ENCODE results near the gene AKAP1. TPM values are rescaled to one million over a fixed set of nuclear protein-coding genes. Genes with fewer than 3 reads are reported as not detected.

Gene AKAP1
- total and polyA plus RNA-seq, 8 donors, result 6.6 to 348 (median 59.4) TPM

GRCh38 chr17:57040571-57040970 is 44.5 kb upstream of the AKAP1 start:
- no peaks in the 10 kb centered on the region for H3K36me3 ChIP-seq
- 46 to 58% (median 52%) methylated on average over 2 of the region's 2 CpGs for WGBS, 5 donors
- H3K4me1 ChIP-seq, result peaks cover 8 to 32% (median 22%) of the 10 kb centered on the region in 4 donors
- peaks cover 0 to 24% (median 8%) of the 10 kb centered on the region in 3 donors for H3K27me3 ChIP-seq
- H3K27ac ChIP-seq, result no peak overlapping the region
- DNase-seq, result no peak
- TF ChIP-seq EP300 (IDR thresholded peaks at IDR 0.05) (no peak), POLR2A (IDR thresholded peaks at IDR 0.05) (no peak), CTCF (IDR thresholded peaks at IDR 0.05) (no peak), POLR2AphosphoS5 (IDR thresholded peaks at IDR 0.05) (no peak)
- H3K9me3 ChIP-seq, result no peaks in the 10 kb centered on the region
- H3K4me3 ChIP-seq, result no peak overlapping the region
- intact Hi-C loops (cut with DNase I; ENCODE audit: low total_unique reads), result no loop called here

GRCh38 chr17:57043276-57043675 is 41.8 kb upstream of the AKAP1 start:
- Histone ChIP-seq H3K4me3 (no peak overlapping the region), H3K27me3 (peaks cover 0 to 45% (median 20%) of the 10 kb centered on the region in 3 donors), H3K36me3 (no peaks in the 10 kb centered on the region), H3K9me3 (no peaks in the 10 kb centered on the region), H3K4me1 (peaks cover 15 to 20% (median 18%) of the 10 kb centered on the region in 4 donors), H3K27ac (no peak overlapping the region)
- WGBS, 5 donors, result 68 to 87% (median 73%) methylated on average over 4 of the region's 4 CpGs
- peak in 1 of 2 donors; percentile 40 for DNase-seq
- intact Hi-C loops (cut with DNase I; ENCODE audit: low total_unique reads), result no loop called here
- TF ChIP-seq EP300 (IDR thresholded peaks at IDR 0.05) (no peak), CTCF (IDR thresholded peaks at IDR 0.05) (no peak), POLR2A (IDR thresholded peaks at IDR 0.05) (no peak), POLR2AphosphoS5 (IDR thresholded peaks at IDR 0.05) (no peak)

- H3K27me3 ChIP-seq, result peaks cover 0 to 45% (median 20%) of the 10 kb centered on the region in 3 donors
Observed at GRCh38 chr17:57044976-57045867, 39.8 kb upstream of the AKAP1 start.

More at GRCh38 chr17:57044976-57045867, 39.8 kb upstream of the AKAP1 start:
- Histone ChIP-seq H3K9me3 (no peaks in the 10 kb centered on the region), H3K4me1 (peaks cover 15 to 20% (median 18%) of the 10 kb centered on the region in 4 donors), H3K4me3 (peak overlapping the region; percentile 43 to 53 (median 46)), H3K36me3 (no peaks in the 10 kb centered on the region), H3K27ac (peak overlapping the region in 1 of 5 donors; percentile 46)
- intact Hi-C loops (cut with DNase I; ENCODE audit: low total_unique reads), result no loop called here
- peak in 1 of 2 donors; percentile 32 for DNase-seq
- TF ChIP-seq CTCF (IDR thresholded peaks at IDR 0.05) (no peak), POLR2A (IDR thresholded peaks at IDR 0.05) (no peak), EP300 (IDR thresholded peaks at IDR 0.05) (no peak), POLR2AphosphoS5 (IDR thresholded peaks at IDR 0.05) (no peak)
- 24 to 36% (median 28%) methylated on average over 44 to 49 of the region's 49 CpGs for WGBS, 5 donors
